Activated CD4-positive, alpha-beta memory T cell treated with anti-CD3 and anti-CD28 coated beads, Interleukin-2, amount 10 ng/mL, durations not matched to agents 7 days and 5 days (primary cell): Measurements from ENCODE around the gene TKFC. TPM values are rescaled to one million over a fixed set of nuclear protein-coding genes. Genes with fewer than 3 reads are reported as not detected.

ENCODE experiments used
- CTCF ChIA-PET: fragments of 350-600 bp; sonication (Branson Sonifier 250); formaldehyde crosslinking; loops from one replicate; lab custom pipeline; 2021; ENCODE audit warnings: antibody characterized with exemption, inconsistent platforms; lab: Charles Lee
- POLR2A ChIA-PET: fragments of 350-600 bp; sonication (Branson Sonifier 250); formaldehyde crosslinking; loops from one replicate; lab custom pipeline; 2021; ENCODE audit warnings: antibody characterized with exemption; lab: Charles Lee
- DNase-seq: peaks from one replicate; pipeline ENCODE4 v3.0.0-alpha.2; 2020
- H3K27ac Mint-ChIP-seq: one replicate; pipeline ENCODE4 v1.8.0; 2021; ENCODE audit warnings: mild to moderate bottlenecking, mixed read lengths
- H3K27me3 Mint-ChIP-seq: one replicate; pipeline ENCODE4 v1.8.0; 2021; ENCODE audit warnings: mixed read lengths
- H3K36me3 Mint-ChIP-seq: one replicate; pipeline ENCODE4 v1.8.0; 2021; ENCODE audit warnings: low read depth, mixed read lengths
- H3K4me1 Mint-ChIP-seq: one replicate; pipeline ENCODE4 v1.8.0; 2021; ENCODE audit warnings: mixed read lengths
- H3K4me3 Mint-ChIP-seq: one replicate; pipeline ENCODE4 v1.8.0; 2021; ENCODE audit warnings: mild to moderate bottlenecking, mixed read lengths
- H3K9me3 Mint-ChIP-seq: one replicate; pipeline ENCODE4 v1.8.0; 2021; ENCODE audit warnings: mixed read lengths
- total RNA-seq, 2 experiments: library from RNA; stranded (reverse); gene quantifications; one replicate each; pipeline ENCODE4 v1.2.3, GENCODE V29; 2021

The TKFC gene
- total RNA-seq, 2 experiments from 2014 or later, result 49.6 to 51.5 TPM

- H3K27me3 Mint-ChIP-seq, result peaks cover 2% of the 10 kb centered on the region
- H3K36me3 Mint-ChIP-seq, result peaks cover 49% of the 10 kb centered on the region
- DNase-seq, result no peak
- peaks cover 30% of the 10 kb centered on the region for H3K4me1 Mint-ChIP-seq
- ChIA-PET CTCF (interaction anchor here (1.2 kb wide), 1 partner anchor 31 kb away, joined by 5 read pairs; no protein-coding TSS in a partner anchor), POLR2A (interaction anchor here (1.4 to 2.3 kb wide), 2 partner anchors 63 to 131 kb away, joined by 5 to 7 read pairs; partner anchors contain the start of genes CPSF7, CYB561A3, SDHAF2 and TMEM138)
- H3K9me3 Mint-ChIP-seq, result no peaks in the 10 kb centered on the region
- H3K27ac Mint-ChIP-seq, result no peak overlapping the region
- H3K4me3 Mint-ChIP-seq, result no peak overlapping the region
Measured at GRCh38 chr11:61298663-61299244, 34.3 kb upstream of the TKFC start.

GRCh38 chr11:61302550-61302949 lies 30.5 kb upstream of the TKFC start:
- DNase-seq, result no peak
- Mint-ChIP-seq H3K27me3 (no peaks in the 10 kb centered on the region), H3K4me1 (peaks cover 15% of the 10 kb centered on the region), H3K27ac (no peak overlapping the region), H3K9me3 (no peaks in the 10 kb centered on the region), H3K36me3 (peaks cover 51% of the 10 kb centered on the region), H3K4me3 (no peak overlapping the region)
- ChIA-PET POLR2A (no interaction called here), CTCF (no interaction called here)

- Mint-ChIP-seq H3K36me3 (peaks cover 45% of the 10 kb centered on the region), H3K4me3 (no peak overlapping the region), H3K27ac (no peak overlapping the region), H3K4me1 (peaks cover 4% of the 10 kb centered on the region), H3K27me3 (no peaks in the 10 kb centered on the region), H3K9me3 (no peaks in the 10 kb centered on the region)
- ChIA-PET CTCF (no interaction called here), POLR2A (no interaction called here)
- no peak for DNase-seq
Measured at GRCh38 chr11:61303725-61304124, 29.3 kb upstream of the TKFC start.

GRCh38 chr11:61305417-61305816 lies 27.6 kb upstream of the TKFC start:
- CTCF ChIA-PET, result interaction anchor here (1.5 kb wide), 1 partner anchor 31 kb away, joined by 3 read pairs; no protein-coding TSS in a partner anchor
- Mint-ChIP-seq H3K27me3 (no peaks in the 10 kb centered on the region), H3K9me3 (no peaks in the 10 kb centered on the region), H3K4me3 (no peak overlapping the region), H3K36me3 (peaks cover 41% of the 10 kb centered on the region), H3K27ac (no peak overlapping the region), H3K4me1 (no peaks in the 10 kb centered on the region)
- POLR2A ChIA-PET, result no interaction called here
- DNase-seq, result no peak

- no peak for DNase-seq
- ChIA-PET CTCF (no interaction called here), POLR2A (no interaction called here)
- no peaks in the 10 kb centered on the region for H3K4me1 Mint-ChIP-seq
- no peak overlapping the region for H3K4me3 Mint-ChIP-seq
- no peaks in the 10 kb centered on the region for H3K9me3 Mint-ChIP-seq
- no peaks in the 10 kb centered on the region for H3K27me3 Mint-ChIP-seq
- peaks cover 33% of the 10 kb centered on the region for H3K36me3 Mint-ChIP-seq
- no peak overlapping the region for H3K27ac Mint-ChIP-seq
Measured at GRCh38 chr11:61306221-61306620, 26.8 kb upstream of the TKFC start.

GRCh38 chr11:61307354-61307753 lies 25.7 kb upstream of the TKFC start:
- ChIA-PET POLR2A (no interaction called here), CTCF (no interaction called here)
- Mint-ChIP-seq H3K4me1 (no peaks in the 10 kb centered on the region), H3K4me3 (no peak overlapping the region), H3K27me3 (no peaks in the 10 kb centered on the region), H3K36me3 (peaks cover 29% of the 10 kb centered on the region), H3K27ac (no peak overlapping the region), H3K9me3 (no peaks in the 10 kb centered on the region)
- DNase-seq, result no peak

GRCh38 chr11:61309141-61309540 lies 23.9 kb upstream of the TKFC start:
- peaks cover 27% of the 10 kb centered on the region for H3K36me3 Mint-ChIP-seq
- CTCF ChIA-PET, result interaction anchor here (1.6 kb wide), 1 partner anchor 14 kb away, joined by 5 read pairs; the partner anchor contains the start of gene VWCE
- H3K4me3 Mint-ChIP-seq, result no peak overlapping the region
- DNase-seq, result no peak
- H3K27ac Mint-ChIP-seq, result no peak overlapping the region
- POLR2A ChIA-PET, result interaction anchor here (1.1 to 2.6 kb wide), 2 partner anchors 14 to 24 kb away, joined by 3 to 9 read pairs; partner anchors contain the start of gene VWCE
- no peaks in the 10 kb centered on the region for H3K4me1 Mint-ChIP-seq
- no peaks in the 10 kb centered on the region for H3K9me3 Mint-ChIP-seq
- H3K27me3 Mint-ChIP-seq, result no peaks in the 10 kb centered on the region

GRCh38 chr11:61309739-61310138 lies 23.3 kb upstream of the TKFC start:
- no peak for DNase-seq
- peaks cover 26% of the 10 kb centered on the region for H3K36me3 Mint-ChIP-seq
- no peaks in the 10 kb centered on the region for H3K4me1 Mint-ChIP-seq
- no peaks in the 10 kb centered on the region for H3K27me3 Mint-ChIP-seq
- POLR2A ChIA-PET, result interaction anchor here (2.6 kb wide), 1 partner anchor 14 kb away, joined by 9 read pairs; the partner anchor contains the start of gene VWCE
- no peak overlapping the region for H3K4me3 Mint-ChIP-seq
- no peak overlapping the region for H3K27ac Mint-ChIP-seq
- CTCF ChIA-PET, result interaction anchor here (1.6 kb wide), 1 partner anchor 15 kb away, joined by 5 read pairs; the partner anchor contains the start of gene VWCE
- H3K9me3 Mint-ChIP-seq, result no peaks in the 10 kb centered on the region

- Mint-ChIP-seq H3K4me3 (no peak overlapping the region), H3K4me1 (no peaks in the 10 kb centered on the region), H3K9me3 (no peaks in the 10 kb centered on the region), H3K36me3 (peaks cover 26% of the 10 kb centered on the region), H3K27ac (no peak overlapping the region), H3K27me3 (no peaks in the 10 kb centered on the region)
- DNase-seq, result no peak
- CTCF ChIA-PET, result interaction anchor here (1.6 kb wide), 1 partner anchor 16 kb away, joined by 5 read pairs; the partner anchor contains the start of gene VWCE
- POLR2A ChIA-PET, result interaction anchor here (0.8 to 2.6 kb wide), 2 partner anchors 15 to 119 kb away, joined by 3 to 9 read pairs; partner anchors contain the start of genes CPSF7, SDHAF2 and VWCE
Measured at GRCh38 chr11:61310749-61311148, 22.3 kb upstream of the TKFC start.

- Mint-ChIP-seq H3K4me1 (no peaks in the 10 kb centered on the region), H3K36me3 (peaks cover 48% of the 10 kb centered on the region), H3K27ac (no peak overlapping the region), H3K4me3 (no peak overlapping the region), H3K27me3 (no peaks in the 10 kb centered on the region), H3K9me3 (no peaks in the 10 kb centered on the region)
- DNase-seq, result no peak
- CTCF ChIA-PET, result no interaction called here
- POLR2A ChIA-PET, result interaction anchor here (1.5 kb wide), 1 partner anchor 16 kb away, joined by 4 read pairs; no protein-coding TSS in a partner anchor
Measured at GRCh38 chr11:61315260-61315659, 17.8 kb upstream of the TKFC start.

GRCh38 chr11:61325649-61326414 lies 7.2 kb upstream of the TKFC start:
- ChIA-PET POLR2A (interaction anchor here (0.6 kb wide), 1 partner anchor 71 kb away, joined by 3 read pairs; no protein-coding TSS in a partner anchor), CTCF (interaction anchor here (0.8 to 1.0 kb wide), 2 partner anchors 10 to 31 kb away, joined by 3 read pairs; partner anchors contain the start of gene VWCE)
- H3K4me3 Mint-ChIP-seq, result no peak overlapping the region
- H3K36me3 Mint-ChIP-seq, result peaks cover 73% of the 10 kb centered on the region
- no peaks in the 10 kb centered on the region for H3K9me3 Mint-ChIP-seq
- H3K27me3 Mint-ChIP-seq, result no peaks in the 10 kb centered on the region
- DNase-seq, result no peak
- no peak overlapping the region for H3K27ac Mint-ChIP-seq
- H3K4me1 Mint-ChIP-seq, result peaks cover 31% of the 10 kb centered on the region

- Mint-ChIP-seq H3K27ac (peak overlapping the region; percentile 3), H3K9me3 (no peaks in the 10 kb centered on the region), H3K4me3 (no peak overlapping the region), H3K36me3 (peaks cover 76% of the 10 kb centered on the region), H3K27me3 (no peaks in the 10 kb centered on the region), H3K4me1 (peaks cover 48% of the 10 kb centered on the region)
- ChIA-PET POLR2A (interaction anchor here (1.0 to 1.6 kb wide), 4 partner anchors 9 to 101 kb away, joined by 3 to 4 read pairs (median 4); no protein-coding TSS in a partner anchor), CTCF (interaction anchor here (1.1 to 1.2 kb wide), 3 partner anchors 8 to 108 kb away, joined by 3 to 10 read pairs (median 5); no protein-coding TSS in a partner anchor)
- DNase-seq, result no peak
Measured at GRCh38 chr11:61327669-61328071, 5.4 kb upstream of the TKFC start.
